Medulla oblongata (tissue), 1 donor: Measurements from ENCODE around the gene HS3ST4.

Source experiments
- DNase-seq: peaks from one replicate; pipeline ENCODE4 v3.0.0-alpha.2; 2015; ENCODE audit errors: extremely low spot score

HS3ST4 gene

GRCh38 chr16:26186091-26186615 lies 494.4 kb downstream of the HS3ST4 start:
- no peak for DNase-seq
